Osteocyte (in vitro differentiated cells): ENCODE data around the gene RORB. TPM values are rescaled to one million over a fixed set of nuclear protein-coding genes. Genes with fewer than 3 reads are reported as not detected.

ENCODE experiments used
- DNase-seq: peaks from one replicate; pipeline ENCODE4 v3.0.0; 2021; ENCODE audit warnings: mixed read lengths; ENCODE audit not compliant: unreplicated experiment; ENCODE audit errors: extremely low spot score
- H3K27ac Mint-ChIP-seq: one replicate; pipeline ENCODE4 v1.8.0; 2021; ENCODE audit warnings: mild to moderate bottlenecking, mixed read lengths; ENCODE audit not compliant: unreplicated experiment
- H3K27me3 Mint-ChIP-seq: one replicate; pipeline ENCODE4 v1.8.0; 2021; ENCODE audit warnings: mixed read lengths; ENCODE audit not compliant: unreplicated experiment
- H3K36me3 Mint-ChIP-seq: one replicate; pipeline ENCODE4 v1.8.0; 2021; ENCODE audit warnings: mixed read lengths; ENCODE audit not compliant: unreplicated experiment
- H3K4me1 Mint-ChIP-seq: one replicate; pipeline ENCODE4 v1.8.0; 2021; ENCODE audit warnings: mixed read lengths; ENCODE audit not compliant: unreplicated experiment
- H3K4me3 Mint-ChIP-seq: one replicate; pipeline ENCODE4 v1.8.0; 2021; ENCODE audit warnings: mild to moderate bottlenecking, moderate library complexity, mixed read lengths; ENCODE audit not compliant: unreplicated experiment
- H3K9me3 Mint-ChIP-seq: one replicate; pipeline ENCODE4 v1.8.0; 2021; ENCODE audit warnings: mixed read lengths; ENCODE audit not compliant: unreplicated experiment
- CTCF ChIP-seq: fragments of 200-600 bp; sonication (generic); IDR thresholded peaks from 2 replicates; pipeline ENCODE4 v1.5.0; 2021; ENCODE audit warnings: antibody characterized with exemption, mild to moderate bottlenecking, moderate library complexity
- long read RNA-seq: library from polyadenylated mRNA; unstranded; transcript quantifications from one replicate; pipeline ENCODE4 v2.0.0, GENCODE V29; 2021
- total RNA-seq: library from RNA; stranded (reverse); gene quantifications from 2 replicates; pipeline ENCODE4 v1.2.1, GENCODE V29; 2021

RORB gene
- total RNA-seq: not detected in 2 replicates
- long read RNA-seq: 0 reads

- no peaks in the 10 kb centered on the region for H3K9me3 Mint-ChIP-seq
- no peak for TF ChIP-seq CTCF
- peaks cover 68% of the 10 kb centered on the region for H3K27me3 Mint-ChIP-seq
- peaks cover 25% of the 10 kb centered on the region for H3K4me1 Mint-ChIP-seq
- no peaks in the 10 kb centered on the region for H3K36me3 Mint-ChIP-seq
- no peak within 1 kb of the TSS for H3K27ac Mint-ChIP-seq
- H3K4me3 Mint-ChIP-seq: peak within 1 kb of the TSS; percentile 86
- DNase-seq: no peak
Measured at GRCh38 chr9:74496819-74497747, at the start of gene RORB. Gene RORB, plus strand, starts transcription at chr9:74497335. Its CDS starts 642 bp downstream, at chr9:74497977.

GRCh38 chr9:74447451-74448193 lies 49.5 kb upstream of the RORB start:
- Mint-ChIP-seq H3K27ac (no peak overlapping the region), H3K36me3 (no peaks in the 10 kb centered on the region), H3K4me3 (no peak overlapping the region), H3K27me3 (no peaks in the 10 kb centered on the region), H3K4me1 (no peaks in the 10 kb centered on the region), H3K9me3 (peaks cover 5% of the 10 kb centered on the region)
- no peak for TF ChIP-seq CTCF
- no peak for DNase-seq

- H3K9me3 Mint-ChIP-seq: peaks cover 5% of the 10 kb centered on the region
- DNase-seq: no peak
- H3K27ac Mint-ChIP-seq: no peak overlapping the region
- no peak for TF ChIP-seq CTCF
- no peaks in the 10 kb centered on the region for H3K27me3 Mint-ChIP-seq
- no peaks in the 10 kb centered on the region for H3K36me3 Mint-ChIP-seq
- H3K4me1 Mint-ChIP-seq: no peaks in the 10 kb centered on the region
- H3K4me3 Mint-ChIP-seq: no peak overlapping the region
Measured at GRCh38 chr9:74449060-74449459, 48.1 kb upstream of the RORB start.

GRCh38 chr9:74458832-74459231 lies 38.3 kb upstream of the RORB start:
- Mint-ChIP-seq H3K9me3 (no peaks in the 10 kb centered on the region), H3K4me3 (no peak overlapping the region), H3K27me3 (no peaks in the 10 kb centered on the region), H3K27ac (no peak overlapping the region), H3K36me3 (no peaks in the 10 kb centered on the region), H3K4me1 (no peaks in the 10 kb centered on the region)
- TF ChIP-seq CTCF: no peak
- no peak for DNase-seq

GRCh38 chr9:74463825-74464224 lies 33.3 kb upstream of the RORB start:
- H3K27me3 Mint-ChIP-seq: no peaks in the 10 kb centered on the region
- no peak overlapping the region for H3K4me3 Mint-ChIP-seq
- H3K4me1 Mint-ChIP-seq: no peaks in the 10 kb centered on the region
- H3K9me3 Mint-ChIP-seq: no peaks in the 10 kb centered on the region
- DNase-seq: no peak
- H3K27ac Mint-ChIP-seq: no peak overlapping the region
- H3K36me3 Mint-ChIP-seq: no peaks in the 10 kb centered on the region
- TF ChIP-seq CTCF: no peak
